HG02588 (cell line): ENCODE data around the gene GTPBP6.
A peak's percentile ranks its signal among the peaks of the same experiment; 100 is the strongest.
"Not testable (repeated sequence)": the region's sequence is repeated elsewhere in the genome, so short reads cannot be mapped to it uniquely, and the experiment has no call there.

Experiments used
- ATAC-seq: cut with Tn5 transposase; IDR thresholded peaks from one replicate; pipeline ENCODE4 v1.9.1; 2021; ENCODE audit warnings: mild to moderate bottlenecking, moderate library complexity; ENCODE audit not compliant: unreplicated experiment

The GTPBP6 gene

DNA sequence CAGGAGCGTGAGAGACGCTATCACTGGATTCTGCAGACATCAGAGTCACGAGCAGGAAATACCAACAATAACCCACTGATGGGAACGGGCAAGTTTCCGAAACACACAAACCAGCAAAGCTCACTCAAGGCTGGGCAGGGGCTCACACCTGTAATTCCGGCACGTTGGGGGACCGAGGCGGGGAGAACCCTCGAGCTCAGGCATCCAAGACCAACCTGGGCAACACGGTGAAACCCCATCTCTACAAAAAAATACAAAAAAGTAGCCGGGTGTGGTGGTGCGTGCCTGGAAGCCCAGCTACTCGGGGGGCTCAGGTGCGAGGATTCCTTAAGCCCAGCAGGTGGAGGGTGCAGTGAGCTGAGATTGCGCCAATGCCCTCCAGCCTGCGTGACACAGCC lies 17.2 kb upstream of the GTPBP6 start:
- no peak for ATAC-seq

DNA sequence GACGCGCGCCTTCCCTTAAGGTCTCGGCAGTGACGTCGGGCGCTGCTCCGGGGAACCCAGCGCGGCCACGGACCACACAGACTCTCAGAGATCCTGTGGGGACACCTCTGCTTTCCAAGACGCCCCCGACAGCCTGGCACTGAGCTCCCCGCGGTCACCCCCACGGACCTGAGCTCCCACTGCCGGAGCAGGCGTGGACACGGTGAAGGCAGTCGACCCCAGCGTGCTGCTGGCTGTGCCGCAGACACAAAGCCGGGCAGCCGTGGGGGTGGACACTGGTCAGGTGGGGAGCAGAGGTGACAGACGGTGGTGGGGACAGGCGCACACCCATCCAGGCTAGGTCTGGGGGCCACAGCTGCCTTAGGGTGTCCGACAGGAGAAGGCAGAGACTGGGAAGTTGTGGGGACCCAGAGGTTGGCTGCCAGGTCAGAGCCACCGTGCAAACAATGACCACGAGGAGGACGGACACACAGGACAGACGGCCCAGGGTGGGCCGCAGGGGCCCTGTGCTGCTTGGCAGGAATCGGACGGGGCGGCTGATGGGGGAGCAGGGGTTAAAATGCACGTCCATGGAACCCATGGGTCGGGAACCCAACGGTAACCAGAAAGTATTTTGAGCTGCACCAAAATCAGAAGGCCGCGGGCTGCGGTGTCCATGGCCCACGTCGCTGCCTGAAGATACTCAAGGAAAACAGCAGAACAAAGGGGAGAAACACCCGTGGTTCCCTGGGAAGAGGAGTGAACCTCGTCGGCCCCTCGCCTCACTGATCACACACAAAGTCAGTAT lies 16.6 kb upstream of the GTPBP6 start:
- no peak for ATAC-seq

DNA sequence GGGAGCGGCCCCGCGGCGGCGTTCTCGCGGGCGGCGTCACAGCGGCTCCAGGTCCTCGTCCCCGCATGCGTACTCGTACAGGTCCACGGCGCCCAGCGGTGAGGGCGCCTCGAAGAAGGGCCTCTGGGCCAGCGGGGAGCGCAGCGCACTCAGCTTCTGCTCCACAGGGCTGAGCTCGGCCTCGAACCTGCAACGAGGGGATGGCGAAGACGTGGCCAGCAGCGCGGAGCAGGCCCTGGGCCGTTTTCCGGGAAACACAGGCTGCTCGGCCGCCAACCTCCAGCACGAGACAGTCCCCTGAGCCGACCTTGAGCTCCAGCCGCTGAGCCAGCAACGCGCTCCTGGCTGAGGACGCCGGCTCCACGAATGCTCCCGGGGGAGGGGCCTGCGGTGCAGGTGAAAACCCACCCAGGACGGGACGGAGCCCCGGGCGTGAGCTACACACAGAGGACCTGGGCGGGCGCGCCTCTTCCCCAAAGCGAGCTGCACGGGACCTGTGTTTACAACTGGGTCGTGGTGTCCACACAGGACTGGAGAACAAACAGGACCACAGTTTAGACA lies 15.8 kb upstream of the GTPBP6 start:
- no peak for ATAC-seq

DNA sequence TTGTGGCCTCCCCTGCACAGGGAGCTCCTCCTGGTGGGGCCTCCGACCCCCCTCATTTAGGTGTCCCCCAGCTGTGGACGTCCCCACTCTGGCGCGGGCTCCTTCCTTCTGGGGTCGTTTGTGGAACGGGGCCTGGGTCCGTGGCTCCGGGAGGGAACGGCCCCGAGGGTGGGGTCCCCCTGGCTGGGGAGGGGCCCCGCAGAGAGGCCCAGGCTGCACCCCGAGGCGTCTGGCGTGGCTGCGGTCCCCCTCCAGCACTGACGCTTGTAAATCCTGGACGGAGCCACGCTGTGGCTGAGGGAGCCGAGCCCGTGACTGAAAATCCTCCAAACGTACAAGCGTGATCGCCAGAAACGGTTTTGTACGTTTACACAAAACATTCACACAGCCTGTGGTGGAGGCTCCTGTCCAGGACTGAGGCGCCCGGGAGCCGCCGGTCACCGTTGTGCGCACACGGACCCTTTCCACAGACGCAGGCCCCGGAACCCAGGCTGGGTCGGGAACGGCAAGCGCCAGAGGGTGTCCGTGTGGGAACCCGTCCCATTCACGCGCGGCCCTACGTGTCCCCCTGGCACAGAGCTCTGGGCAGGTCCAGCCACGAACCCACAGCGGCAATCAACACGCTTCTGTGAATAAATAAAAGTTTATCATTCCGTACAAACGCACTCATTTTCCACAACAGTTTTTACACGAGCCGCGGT lies 15.2 kb upstream of the GTPBP6 start:
- no peak for ATAC-seq

DNA sequence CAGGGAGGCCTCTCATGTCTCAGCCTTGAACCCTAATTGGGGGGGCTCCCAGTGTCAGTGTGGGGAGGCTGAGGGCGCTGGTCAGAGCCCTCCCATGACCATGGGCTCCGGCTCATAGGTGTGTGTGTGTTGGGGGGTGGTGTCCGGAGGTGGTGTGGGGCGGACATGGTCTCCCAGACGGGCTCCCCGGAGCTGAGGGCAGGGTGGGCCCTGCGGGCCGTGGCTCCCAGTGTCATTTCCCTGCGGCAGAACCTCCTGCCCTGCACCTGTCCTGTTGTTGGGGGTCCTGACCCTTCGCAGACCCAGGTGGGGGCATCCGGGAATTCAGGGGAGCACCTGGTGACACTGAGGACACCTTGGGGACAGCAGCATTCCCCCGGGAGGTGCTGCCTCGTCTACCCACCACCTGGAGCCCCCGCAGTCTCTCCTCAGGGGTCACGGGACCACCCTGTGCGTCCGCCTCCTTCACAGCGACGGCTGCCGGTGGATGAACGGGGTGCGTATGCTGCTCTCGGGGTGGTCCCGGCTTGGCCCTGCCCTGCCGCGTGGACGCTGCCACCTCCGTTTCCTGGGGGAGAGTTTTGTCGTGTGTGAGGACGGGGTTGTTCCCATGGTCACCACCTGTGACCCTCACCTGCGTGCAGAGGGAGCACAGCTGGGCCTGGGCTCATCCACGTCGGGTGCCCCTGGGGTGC lies 14.5 kb upstream of the GTPBP6 start:
- no peak for ATAC-seq

DNA sequence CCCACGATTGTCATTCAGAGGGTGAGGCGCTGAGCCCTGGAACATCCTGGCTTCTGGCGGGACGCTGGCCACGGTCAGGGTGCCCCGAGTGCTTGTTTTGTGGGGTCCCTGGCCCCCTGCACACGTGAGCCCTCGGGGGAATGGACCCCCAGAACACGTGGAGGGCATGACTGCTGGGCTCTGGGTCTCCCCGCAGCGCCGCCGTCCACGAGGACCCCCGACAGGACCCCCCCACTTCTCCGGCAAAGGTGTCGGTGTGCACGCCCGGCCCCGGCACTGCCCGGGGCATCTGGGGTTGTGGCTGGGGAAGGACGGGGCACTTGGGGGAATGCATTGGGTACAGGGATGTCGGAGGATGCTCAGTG lies 13.9 kb upstream of the GTPBP6 start:
- ATAC-seq, result no peak

DNA sequence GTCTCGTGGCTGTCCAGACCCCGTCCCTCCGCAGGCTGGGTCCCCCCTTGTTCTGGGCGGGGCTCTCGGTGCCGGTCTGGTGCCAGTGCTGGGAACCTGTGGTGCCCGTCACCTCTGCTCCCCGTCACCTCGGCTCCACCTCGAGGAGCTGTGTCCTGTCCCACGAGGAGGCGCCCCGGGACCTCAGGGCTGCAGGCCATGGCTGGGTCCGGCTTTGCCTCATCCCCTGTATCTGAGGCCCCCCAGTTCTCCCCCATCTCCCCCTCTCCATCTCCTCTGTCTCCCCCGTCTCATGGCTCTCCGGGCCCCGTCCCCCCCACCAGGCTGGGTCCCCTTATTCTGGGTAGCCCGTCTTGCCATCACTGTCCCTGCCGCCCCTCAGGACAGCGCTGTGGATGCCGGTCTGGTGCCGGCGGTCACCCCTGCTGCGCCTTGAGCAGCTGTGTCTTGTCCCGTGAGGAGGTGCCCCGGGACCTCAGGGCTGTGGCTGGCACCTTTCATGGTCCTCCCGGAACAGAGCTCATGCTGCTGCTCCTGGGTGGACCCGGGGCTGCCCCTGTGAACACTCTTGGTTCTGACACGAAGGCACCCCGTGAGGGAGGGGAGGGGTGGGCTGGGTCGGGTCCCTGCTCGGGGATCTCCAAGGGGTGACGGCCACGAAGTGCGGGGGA lies 13.4 kb upstream of the GTPBP6 start:
- no peak for ATAC-seq

DNA sequence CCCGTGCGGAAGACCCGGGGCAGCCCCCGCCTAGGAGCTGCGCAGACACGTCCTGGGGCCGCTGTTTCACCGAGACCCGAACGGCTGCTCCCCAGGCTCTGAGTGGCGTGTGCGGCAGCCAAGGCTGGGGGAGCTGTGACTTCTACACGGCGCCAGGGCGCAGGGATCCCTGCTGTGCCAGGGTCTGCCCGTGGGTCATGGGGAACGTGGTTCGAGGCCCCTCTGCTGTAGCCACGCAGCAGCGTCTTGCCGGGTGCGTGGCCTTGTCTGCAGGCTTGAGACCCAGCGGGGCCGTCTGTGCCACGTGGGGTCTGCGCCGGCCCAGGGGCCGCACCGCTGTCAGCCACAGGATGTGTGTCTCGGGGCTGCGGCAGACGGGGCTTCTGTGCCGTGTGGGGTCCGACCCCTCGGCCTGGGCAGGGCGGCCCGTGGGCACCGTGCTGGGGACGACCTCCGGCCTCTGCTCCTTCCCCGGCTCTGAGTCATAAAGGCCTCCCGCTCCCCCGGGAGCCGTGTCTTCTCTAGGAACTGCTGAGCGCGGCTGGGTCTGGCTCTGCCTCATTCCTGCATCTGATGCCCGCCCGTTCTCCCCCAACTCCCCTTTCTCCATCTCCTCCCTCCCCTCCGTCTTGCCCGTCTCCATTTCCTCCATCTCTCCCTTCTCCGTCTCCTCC lies 12.7 kb upstream of the GTPBP6 start:
- no peak for ATAC-seq

DNA sequence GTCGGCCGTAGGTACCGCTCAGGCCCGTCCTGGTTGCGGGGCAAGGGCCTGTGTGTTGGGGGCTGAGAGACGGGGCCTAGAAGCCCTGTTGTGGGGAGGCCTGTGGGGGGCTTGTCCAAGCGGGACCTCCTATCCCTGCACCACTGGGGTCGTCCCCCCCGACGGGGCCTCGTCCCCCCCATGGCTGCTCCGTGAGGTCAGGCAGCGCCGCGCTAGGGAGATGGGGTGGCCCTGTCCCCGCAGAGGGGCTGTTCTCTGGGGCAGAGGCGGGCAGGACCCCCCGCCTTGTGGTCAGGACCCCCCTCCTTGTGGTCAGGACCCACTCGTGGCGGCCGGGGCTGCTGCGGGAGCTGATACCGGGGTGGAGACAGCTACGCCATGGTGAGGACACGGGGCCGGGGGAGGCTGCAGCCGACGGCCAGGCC lies 12.1 kb upstream of the GTPBP6 start:
- no peak for ATAC-seq

DNA sequence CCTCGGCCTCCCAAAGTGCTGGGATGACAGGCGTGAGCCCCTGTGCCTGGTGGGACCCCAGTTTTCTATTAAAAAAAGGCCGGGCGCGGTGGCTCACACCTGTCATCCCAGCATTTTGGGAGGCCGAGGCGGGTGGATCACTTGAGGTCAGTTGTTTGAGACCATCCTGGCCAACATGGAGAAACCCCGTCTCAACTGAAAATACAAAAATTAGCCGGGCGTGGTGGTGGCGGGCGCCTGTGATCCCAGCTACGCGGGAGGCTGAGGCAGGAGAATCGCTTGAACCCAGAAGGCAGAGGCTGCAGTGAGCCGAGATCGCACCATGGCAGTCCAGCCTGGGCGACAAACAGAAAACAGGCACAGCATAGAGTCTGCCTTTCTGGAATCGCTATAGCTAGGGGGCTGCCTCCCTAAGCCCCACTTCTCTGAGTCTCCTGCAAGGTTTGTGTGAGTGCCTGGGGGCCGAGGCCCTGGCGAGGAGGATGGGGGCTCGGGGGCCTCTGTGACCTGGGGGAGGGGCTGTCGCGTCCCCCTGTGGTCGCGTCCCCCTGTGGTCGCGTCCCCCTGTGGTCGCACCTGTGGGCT lies 11.6 kb upstream of the GTPBP6 start:
- ATAC-seq, result not testable (repeated sequence)

DNA sequence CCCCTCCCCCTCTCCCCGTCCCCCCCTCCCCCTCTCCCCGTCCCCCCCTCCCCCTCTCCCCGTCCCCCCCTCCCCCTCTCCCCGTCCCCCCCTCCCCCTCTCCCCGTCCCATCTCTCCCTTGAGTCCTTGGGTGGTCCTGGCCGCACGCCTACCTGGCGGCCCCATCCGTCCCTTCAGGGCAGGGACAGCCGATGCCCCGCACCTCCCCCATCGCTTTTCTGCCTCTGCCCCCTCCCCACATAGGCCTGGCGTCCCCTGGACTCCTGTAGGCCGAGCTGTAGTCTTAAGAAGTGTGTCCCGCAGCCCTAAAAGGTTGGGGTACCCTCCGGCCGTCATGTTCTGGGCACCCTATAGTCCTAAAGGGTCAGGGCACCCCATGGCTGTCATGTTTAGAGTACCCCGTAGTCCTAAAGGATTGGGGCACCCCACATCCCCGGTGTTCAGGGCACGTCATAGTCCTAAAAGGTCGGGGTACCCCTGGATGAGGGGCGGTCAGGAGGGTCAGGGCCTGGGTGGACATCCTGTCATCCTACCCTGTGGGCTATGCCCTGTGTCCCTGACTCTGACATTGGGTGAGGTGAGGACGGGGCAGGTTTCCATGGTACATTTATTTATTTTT lies 10.8 kb upstream of the GTPBP6 start:
- ATAC-seq, result no peak

DNA sequence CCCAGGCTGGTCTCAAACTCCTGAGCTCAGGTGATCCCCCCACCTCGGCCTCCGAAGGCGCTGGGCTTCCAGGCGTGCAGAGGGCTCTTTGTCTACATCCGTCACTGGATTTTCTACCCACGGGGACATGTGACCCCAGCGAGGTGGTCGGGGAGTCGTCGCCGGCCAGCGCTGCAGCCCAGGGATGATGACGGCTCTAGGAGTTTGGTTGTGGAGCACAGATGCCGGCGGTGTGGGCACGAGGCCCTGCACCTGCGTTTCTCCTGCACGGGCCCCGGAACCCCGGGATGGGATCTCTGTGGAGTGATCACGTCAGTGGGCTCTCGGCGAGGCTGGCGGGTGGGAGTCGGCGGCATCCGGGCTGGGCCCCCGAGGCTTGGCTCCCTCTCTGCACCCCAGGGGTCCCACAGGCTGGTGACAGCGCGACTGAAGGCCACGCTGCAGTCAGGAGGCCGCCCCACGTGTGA lies 9.1 kb upstream of the GTPBP6 start:
- no peak for ATAC-seq

DNA sequence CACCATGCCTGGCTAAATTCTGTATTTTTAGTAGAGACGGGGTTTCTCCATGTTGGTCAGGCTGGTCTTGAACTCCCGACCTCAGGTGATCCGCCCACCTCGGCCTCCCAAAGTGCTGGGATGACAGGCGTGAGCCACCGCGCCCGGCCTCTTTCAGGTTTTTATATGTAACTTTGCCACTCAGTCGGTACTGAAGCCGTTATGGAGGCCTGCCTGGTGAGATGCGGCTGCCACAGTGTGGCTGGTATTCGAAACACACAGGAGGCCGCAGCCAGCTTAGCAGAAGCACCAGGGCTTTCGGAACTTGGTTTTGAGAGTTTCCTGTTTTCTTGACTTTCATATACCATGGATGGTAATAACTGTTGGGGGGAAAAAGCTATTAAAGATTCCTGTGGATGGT lies 6.1 kb upstream of the GTPBP6 start:
- ATAC-seq, result not testable (repeated sequence)

DNA sequence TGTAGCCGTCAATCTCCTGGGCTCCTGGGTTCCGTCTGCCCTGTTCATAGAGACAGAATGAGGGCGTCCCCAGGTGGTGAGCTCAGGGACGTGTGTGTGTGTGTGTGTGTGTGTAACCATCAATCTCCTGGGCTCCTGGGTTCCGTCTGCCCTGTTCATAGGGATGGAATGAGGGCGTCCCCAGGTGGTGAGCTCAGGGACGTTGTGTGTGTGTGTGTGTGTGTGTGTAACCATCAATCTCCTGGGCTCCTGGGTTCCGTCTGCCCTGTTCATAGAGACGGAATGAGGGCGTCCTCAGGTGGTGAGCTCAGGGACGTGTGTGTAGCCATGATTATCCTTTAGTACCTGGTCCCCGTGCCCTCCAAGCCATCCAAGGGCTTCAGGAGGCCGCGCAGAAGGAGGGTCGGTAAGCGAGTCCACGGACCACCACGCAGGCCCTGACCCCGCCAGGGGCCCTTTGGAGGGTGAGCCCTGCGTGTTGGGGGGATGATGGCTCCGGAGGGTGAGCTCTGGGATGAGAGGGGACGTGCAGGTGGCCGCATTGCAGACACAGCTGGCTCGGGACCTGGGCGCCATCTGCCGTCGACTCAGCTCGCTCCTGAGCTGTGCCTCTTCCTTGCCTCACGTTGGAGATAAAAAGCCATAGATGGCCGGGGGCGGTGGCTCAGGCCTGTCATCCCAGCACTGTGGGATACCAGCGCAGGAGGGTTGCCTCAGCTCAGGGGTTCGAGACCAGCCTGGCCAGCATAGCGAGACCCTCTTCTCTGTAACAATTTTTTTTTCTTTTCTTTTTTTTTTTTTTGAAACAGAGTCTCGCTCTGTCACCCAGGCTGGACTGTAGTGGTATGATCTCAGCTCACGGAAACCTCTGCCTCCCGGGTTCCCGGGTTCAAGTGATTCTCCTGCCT lies 5.4 kb upstream of the GTPBP6 start:
- no peak for ATAC-seq

DNA sequence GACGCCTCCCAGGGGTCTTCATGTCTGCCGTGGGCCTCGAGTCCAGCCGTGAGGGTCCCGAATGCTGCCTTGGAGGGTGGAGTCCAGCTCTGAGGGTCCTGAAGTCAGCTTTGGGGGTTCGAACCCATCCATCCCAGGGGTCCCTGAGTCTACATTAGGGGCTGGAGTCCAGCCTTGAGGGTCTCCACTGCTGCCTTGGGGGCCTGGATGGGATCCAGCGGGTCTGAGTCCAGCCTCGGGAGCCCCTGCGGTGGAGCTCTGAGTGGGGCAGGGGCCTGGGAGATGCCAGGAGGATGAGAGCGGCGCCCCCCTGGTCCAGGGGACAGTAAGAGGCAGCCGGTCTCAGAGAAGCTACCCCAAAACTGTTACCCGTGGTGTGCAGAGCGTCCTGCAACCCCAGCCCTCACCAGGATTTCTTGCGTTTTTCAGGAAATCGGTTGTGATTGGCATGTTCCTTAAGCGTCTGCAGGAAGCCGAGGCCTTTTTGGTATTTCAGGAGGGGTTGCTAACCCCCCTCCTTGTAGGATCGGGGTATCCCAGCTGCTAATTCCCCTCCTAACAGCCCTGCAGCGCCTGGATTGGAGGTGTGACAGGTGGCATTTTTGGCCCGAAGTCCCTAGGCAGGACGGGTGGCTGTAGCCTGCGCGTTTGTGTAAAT lies 1.7 kb upstream of the GTPBP6 start:
- no peak for ATAC-seq

DNA sequence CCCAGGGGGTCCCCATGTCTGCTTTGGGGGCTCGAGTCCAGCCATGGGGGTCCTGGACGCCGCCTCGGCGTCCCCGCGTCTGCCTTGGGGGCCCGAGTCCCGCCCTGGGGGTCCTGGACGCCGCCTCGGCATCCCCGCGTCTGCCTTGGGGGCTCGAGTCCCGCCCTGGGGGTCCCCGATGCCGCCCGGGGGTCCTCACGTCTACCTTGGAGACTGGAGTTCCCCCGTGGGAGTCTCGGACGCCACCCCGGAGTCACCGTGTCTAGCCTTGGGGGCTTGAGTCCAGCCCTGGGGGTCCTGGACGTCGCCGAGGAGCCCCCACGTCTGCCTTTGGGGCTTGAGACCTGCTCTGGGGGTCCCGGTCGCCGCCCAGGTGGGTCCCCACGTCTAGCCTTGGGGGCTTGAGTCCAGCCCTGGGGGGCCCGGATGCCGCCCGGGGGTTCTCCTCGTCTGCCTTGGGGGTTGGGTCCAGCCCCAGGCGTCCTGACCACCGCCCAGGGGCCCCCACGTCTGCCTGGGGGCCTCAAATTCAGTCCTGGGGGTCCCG lies 1.1 kb upstream of the GTPBP6 start:
- ATAC-seq, result no peak

DNA sequence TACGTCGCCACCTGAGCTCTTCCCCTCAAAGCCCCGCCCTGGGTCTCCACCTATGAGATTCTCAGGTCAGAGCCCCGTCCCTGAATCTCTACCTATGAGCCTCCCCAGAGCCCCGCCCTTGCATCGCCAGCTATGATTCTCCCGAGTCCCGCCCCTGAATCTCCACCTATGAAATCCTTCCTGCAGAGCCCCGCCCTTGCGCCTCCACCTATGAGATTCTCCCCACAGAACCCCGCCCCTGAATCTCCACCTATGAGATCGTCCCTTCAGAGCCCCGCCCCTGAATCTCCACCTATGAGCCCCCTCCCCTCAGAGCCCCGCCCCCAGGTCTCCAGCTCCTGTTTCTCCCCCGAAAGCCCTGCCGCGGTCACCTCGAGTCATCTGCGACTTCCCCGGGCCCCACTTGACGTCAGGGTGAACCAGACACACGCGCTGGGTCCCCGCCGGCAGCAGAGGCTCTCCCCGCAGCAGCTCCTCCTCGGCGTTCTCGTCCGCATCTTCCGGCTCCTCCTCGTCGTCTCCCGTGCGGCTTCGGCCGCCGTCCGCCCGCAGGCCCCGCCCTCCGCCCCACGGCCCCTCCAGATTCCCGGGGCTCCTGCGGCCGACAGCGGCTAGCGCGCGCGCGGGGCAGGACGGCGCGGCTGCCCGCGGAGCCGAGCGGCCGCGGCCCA lies 393 bp downstream of the GTPBP6 start:
- ATAC-seq, result peak; percentile 49
